ENCODE results near the gene MATN3. TPM values are rescaled to one million over a fixed set of nuclear protein-coding genes. Genes with fewer than 3 reads are reported as not detected.

MATN3 gene
- total RNA-seq, 1 experiment from 2014 or later, result 1.6 TPM

DNA sequence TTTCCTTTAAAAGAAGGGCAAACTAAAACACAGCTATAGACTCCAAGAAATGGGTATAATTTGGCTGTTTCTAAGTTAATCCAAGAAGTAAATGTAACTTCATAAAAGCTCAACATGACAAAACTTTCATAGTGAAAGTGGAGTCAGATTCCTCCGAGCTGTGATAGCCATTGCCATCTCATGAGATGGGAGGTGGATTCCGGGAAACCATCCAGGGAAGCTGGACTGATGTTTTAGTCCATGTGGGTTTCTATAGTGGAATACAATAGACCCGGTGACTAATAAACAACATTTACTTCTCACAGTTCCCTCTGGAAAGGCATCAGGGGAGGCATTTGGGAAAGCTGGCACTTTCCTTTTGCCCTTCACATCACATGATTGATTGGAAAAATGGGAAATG lies 49.0 kb upstream of the MATN3 start:
- intact Hi-C loops (cut with micrococcal nuclease), result no loop called here
- H3K4me3 ChIP-seq (ENCODE audit: low read length), result no peak overlapping the region
- DNase-seq (peak; percentile 6), ATAC-seq (no peak)
- H3K27ac ChIP-seq (ENCODE audit: low read length), result no peak overlapping the region
- no peak overlapping the region for H2AFZ ChIP-seq (ENCODE audit: low read length)
- H4K20me1 ChIP-seq (ENCODE audit: low read length), result no peaks in the 10 kb centered on the region
- ChIA-PET POLR2A (ENCODE audit: unreplicated experiment) (no interaction called here), CTCF (no interaction called here)
- H3K9ac ChIP-seq (ENCODE audit: low read length), result no peak overlapping the region
- no TSS peak for BruUV-seq (replicated peaks)
- no peaks in the 10 kb centered on the region for H3K9me3 ChIP-seq (ENCODE audit: low read length)
- no peaks in the 10 kb centered on the region for H3K9me2 ChIP-seq (replicated peaks; ENCODE audit: low read length)
- H3K4me2 ChIP-seq (ENCODE audit: low read length), result no peak overlapping the region
- TF ChIP-seq EZH2phosphoT487 (IDR thresholded peaks at IDR 0.05; ENCODE audit: borderline replicate concordance, low read length) (no peak), EZH2 (IDR thresholded peaks at IDR 0.05; ENCODE audit: low read length, unreplicated experiment) (no peak), CTCF (conservative IDR thresholded peaks at IDR 0.05; ENCODE audit: low read depth, low read length) (no peak)
- H3K4me1 ChIP-seq (ENCODE audit: insufficient read depth, low read length), result peaks cover 10% of the 10 kb centered on the region
- no peaks in the 10 kb centered on the region for H3F3A ChIP-seq (ENCODE audit: low read length, unreplicated experiment)
- H3K27me3 ChIP-seq (ENCODE audit: low read length), result no peaks in the 10 kb centered on the region
- no peaks in the 10 kb centered on the region for H3K79me2 ChIP-seq (ENCODE audit: low read length)
- no peaks in the 10 kb centered on the region for H3K36me3 ChIP-seq (ENCODE audit: low read depth, low read length)

- intact Hi-C loops (cut with micrococcal nuclease), result no loop called here
- POLR2A ChIA-PET (ENCODE audit: unreplicated experiment), result interaction anchor here (0.7 kb wide), 1 partner anchor 9 kb away, joined by 6 read pairs; the partner anchor contains the start of gene LAPTM4A
These were observed 47.6 kb upstream of the MATN3 start for GRCh38 chr2:20060106-20060505.

More at GRCh38 chr2:20060106-20060505, 47.6 kb upstream of the MATN3 start:
- TF ChIP-seq EZH2 (IDR thresholded peaks at IDR 0.05; ENCODE audit: low read length, unreplicated experiment) (no peak), EZH2phosphoT487 (IDR thresholded peaks at IDR 0.05; ENCODE audit: borderline replicate concordance, low read length) (no peak), CTCF (conservative IDR thresholded peaks at IDR 0.05; ENCODE audit: low read depth, low read length) (no peak)
- Histone ChIP-seq H3K4me1 (ENCODE audit: insufficient read depth, low read length) (no peaks in the 10 kb centered on the region), H3K79me2 (ENCODE audit: low read length) (no peaks in the 10 kb centered on the region), H3K4me2 (ENCODE audit: low read length) (no peak overlapping the region), H4K20me1 (ENCODE audit: low read length) (no peaks in the 10 kb centered on the region), H3K9me2 (replicated peaks; ENCODE audit: low read length) (no peaks in the 10 kb centered on the region), H3K27ac (ENCODE audit: low read length) (no peak overlapping the region), H3K9ac (ENCODE audit: low read length) (no peak overlapping the region), H2AFZ (ENCODE audit: low read length) (no peak overlapping the region), H3K27me3 (ENCODE audit: low read length) (no peaks in the 10 kb centered on the region), H3K9me3 (ENCODE audit: low read length) (no peaks in the 10 kb centered on the region), H3K36me3 (ENCODE audit: low read depth, low read length) (no peaks in the 10 kb centered on the region), H3K4me3 (ENCODE audit: low read length) (no peak overlapping the region), H3F3A (ENCODE audit: low read length, unreplicated experiment) (no peaks in the 10 kb centered on the region)
- CTCF ChIA-PET, result no interaction called here
- ATAC-seq (no peak), DNase-seq (no peak)
- no TSS peak for BruUV-seq (replicated peaks)

All from PC-3 (cell line).